HG03378 (cell line): Measurements from ENCODE around the gene USP7.
"Not testable (repeated sequence)": the region's sequence is repeated elsewhere in the genome, so short reads cannot be mapped to it uniquely, and the experiment has no call there.

ENCODE experiments used
- ATAC-seq: cut with Tn5 transposase; IDR thresholded peaks from one replicate; pipeline ENCODE4 v1.9.1; 2021; ENCODE audit warnings: mild to moderate bottlenecking, moderate library complexity; ENCODE audit not compliant: unreplicated experiment

Gene USP7

DNA sequence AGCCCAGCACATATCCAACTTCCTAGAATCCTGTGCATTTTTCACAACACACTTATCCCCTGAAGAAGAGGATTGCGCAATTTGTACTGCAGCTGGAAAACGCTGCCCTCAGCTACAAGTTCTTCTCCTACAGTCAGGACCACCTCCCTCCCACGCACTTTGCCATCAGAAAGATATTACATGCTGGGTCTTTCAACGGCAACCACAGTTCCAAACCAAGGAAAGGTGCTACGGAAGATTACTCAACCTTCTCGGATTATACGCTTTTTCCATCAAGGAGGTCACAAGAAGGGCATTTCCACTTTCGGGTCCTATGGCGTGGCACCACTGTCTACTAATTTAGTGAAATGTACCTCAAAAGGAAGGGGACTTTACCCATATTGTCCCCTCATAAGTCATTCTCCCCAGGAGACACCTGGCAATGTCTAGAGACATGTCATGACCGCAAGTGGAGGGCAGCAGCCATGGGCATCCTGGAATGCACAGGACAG, 35.2 kb downstream of the USP7 start:
- ATAC-seq: no peak

DNA sequence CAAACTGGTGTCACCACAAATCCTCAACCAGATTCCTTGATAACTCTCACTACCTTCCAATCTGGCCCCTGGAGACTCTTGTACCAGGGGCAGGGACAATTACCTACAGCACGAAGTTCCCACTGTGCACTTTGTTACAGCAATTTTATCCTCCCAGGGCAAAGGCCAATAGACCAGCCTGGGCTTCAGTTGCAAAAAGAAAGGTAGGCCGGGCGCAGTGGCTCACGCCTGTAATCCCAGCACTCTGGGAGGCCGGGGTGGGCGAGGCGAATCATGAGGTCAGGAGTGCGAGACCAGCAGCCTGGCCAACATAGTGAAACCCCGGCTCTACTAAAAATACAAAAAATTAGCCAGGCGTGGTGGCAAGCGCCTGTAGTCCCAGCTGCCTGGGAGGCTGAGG, 36.9 kb downstream of the USP7 start:
- no peak for ATAC-seq

GRCh38 chr16:8925455-8925854, 38.3 kb downstream of the USP7 start:
- no peak for ATAC-seq

GRCh38 chr16:8924214-8924613, 39.5 kb downstream of the USP7 start:
- ATAC-seq: no peak

- ATAC-seq: no peak
Observed at GRCh38 chr16:8923199-8923598, 40.5 kb downstream of the USP7 start.

DNA sequence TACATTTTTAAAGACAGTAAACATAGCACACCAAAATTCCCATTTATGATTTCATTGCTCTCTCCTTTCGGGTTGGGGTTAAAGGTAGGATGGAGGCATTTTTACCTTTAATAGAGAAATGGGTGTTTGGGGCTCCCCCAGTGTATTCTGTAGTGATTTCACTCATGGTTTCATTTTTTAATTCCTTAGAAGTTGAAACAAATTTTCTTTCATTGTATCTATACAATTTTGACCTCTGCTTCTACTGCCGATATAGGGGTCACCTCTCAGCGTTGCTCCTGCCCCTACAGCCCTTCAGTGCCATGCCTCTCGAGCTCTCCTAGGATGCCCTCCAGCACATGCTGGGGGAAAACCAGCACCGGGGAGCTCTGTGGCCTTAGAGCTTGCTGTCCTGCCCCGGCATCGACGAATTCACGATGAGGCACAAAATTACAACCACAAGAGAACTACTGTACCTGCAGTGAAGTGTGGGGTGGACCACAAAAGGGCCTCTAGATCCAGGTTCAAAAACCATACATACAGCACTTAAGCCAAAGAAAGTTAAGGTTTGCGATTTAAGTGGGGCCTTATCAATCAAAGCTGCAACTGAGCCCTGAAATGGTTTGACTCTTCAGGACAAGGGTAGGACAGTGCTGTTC, 42.2 kb downstream of the USP7 start:
- ATAC-seq: no peak

GRCh38 chr16:8920645-8921346, 42.9 kb downstream of the USP7 start:
- no peak for ATAC-seq

DNA sequence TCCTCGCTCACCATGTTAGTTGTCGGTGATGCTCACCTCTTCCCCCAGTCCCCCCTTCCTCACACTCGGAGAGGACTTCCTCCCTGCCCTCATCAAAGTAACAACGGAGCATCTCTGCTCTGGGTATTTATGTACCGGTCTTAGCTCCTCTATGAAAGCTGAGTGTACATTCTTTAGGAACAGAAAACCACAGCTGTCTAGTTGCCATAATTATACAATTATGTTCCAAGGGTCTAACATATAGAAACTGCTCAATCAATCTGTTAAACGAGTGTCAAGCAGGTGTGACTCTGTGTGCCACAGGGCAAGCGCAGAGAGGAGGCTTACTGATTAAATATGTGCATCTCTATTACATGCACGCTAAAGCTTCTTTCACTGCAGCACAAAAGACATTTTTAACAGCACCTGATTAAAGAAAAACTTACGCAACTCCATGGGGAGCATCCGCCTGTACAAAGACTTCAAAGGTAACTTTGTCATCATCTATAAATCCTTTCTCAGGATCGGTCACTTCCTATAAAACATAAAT, 43.7 kb downstream of the USP7 start:
- no peak for ATAC-seq

DNA sequence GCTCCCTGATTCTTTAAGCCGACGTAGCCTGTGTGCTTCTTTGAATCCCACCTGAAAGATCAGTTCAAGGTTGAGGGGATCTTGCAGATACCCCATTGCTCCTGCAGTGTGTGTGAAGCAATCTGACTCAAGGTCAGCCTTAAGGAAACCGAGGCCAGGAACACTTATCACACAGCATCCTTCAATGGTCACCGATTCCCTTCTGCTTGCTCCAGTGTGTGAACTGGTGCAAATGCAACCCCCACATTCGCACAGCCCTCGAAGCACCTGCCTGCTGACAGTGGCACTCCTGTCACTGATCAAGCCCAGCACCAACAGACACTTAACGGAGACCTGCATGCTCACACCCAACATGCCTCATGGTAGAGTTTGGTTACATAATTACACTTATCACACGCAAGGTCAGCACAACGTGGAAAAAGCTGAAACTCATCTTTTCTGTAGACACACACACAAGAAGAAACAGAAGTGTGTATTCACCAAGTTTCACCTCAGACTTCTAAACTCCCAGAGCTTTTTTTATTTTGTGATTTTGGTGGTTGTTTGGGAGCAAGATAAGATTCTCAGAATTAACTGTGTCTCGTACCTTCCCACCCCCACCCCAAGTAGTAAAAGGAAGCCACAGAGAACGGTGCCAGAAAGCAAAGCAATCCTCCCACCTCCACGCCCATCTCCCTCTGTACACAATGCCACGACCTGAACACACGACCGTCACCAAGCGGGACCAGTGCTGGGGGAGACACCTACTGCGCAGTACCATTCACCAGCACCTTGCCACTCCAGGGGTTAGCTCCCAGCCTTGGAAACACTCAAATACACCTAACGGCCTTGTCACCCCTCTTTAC, 44.4 kb downstream of the USP7 start:
- no peak for ATAC-seq

- ATAC-seq: not testable (repeated sequence)
Observed at GRCh38 chr16:8917336-8917735, 46.4 kb downstream of the USP7 start.

DNA sequence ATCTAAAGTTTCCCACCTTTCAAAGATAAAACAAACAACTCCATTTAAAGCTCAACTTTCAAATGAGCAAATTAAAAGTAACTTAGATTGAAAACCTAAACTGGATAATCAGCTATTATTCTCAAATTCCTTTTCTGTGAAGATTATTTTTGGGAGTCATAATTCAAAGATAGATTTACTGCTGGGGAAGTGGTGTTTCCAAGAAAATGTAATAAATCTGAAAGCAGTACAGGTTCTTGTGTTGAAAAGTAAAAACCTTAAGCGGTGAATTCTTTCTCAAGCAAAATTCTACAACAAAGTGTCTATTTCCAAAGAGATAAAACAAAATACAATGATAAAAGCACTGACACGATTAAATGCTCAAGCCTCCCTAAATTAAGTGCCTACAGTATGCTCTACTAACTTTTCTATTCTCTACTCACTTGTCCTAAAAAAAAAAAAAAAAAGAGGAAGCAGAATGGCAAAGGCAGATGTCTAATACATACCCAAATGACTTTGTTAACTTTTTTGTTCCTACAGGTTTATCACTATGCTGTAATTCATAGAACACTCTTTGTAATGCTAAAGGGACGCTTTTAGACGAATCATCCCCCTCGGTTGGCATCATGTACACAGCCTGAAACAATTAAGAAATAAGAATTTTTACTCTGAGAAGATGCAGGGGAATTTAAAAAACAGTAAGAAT, 47.0 kb downstream of the USP7 start:
- no peak for ATAC-seq

- ATAC-seq: no peak
Observed at GRCh38 chr16:8915722-8916301, 47.9 kb downstream of the USP7 start.

GRCh38 chr16:8914098-8914497, 49.6 kb downstream of the USP7 start:
- ATAC-seq: no peak

- ATAC-seq: no peak
Observed at GRCh38 chr16:8912793-8913192, 50.9 kb downstream of the USP7 start.

- no peak for ATAC-seq
Observed at GRCh38 chr16:8910811-8911210, 52.9 kb downstream of the USP7 start.

GRCh38 chr16:8908810-8909468, 54.8 kb downstream of the USP7 start:
- ATAC-seq: no peak

- ATAC-seq: no peak
Observed at GRCh38 chr16:8907096-8907495, 56.6 kb downstream of the USP7 start.

DNA sequence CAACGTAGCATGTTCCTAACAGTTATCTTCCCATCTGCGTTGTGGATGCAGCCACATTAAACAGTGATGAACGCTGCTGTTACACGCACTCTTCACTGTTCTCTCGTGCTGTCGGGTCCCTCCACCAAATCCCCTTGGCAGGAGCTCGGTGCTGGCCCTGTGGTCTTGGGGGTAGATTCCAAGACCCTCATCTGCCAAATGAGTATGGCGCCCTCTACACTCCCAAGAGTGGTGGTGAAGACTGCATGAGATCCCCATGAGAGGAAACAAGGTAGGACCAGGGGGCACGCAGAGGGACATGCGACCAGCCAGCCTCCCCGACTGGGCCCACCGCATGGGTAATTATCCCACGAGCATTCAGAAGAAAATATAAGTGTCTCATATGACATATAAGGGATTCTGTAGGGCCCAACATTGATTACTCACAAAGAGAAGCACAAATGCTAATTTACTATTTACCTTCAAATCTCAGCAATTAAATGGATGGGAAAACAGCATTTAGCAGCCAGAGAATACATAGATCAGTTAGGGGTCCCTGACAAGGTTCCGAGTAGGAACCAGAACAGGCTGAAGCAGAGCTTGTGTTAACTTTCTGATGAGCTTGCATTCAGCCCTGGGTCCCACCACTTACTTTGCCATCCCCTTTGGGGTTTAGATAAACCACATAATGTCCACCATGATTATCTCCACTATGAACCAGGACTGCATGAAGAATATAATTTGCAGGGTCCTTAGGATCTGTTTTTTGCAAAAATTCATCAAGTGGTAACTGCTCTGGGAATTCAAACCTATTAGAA, 57.7 kb downstream of the USP7 start:
- ATAC-seq: no peak

- ATAC-seq: no peak
Observed at GRCh38 chr16:8905168-8905762, 58.4 kb downstream of the USP7 start.
